Measurements from ENCODE around the gene KLHL13.
A peak's percentile ranks its signal among the peaks of the same experiment; 100 is the strongest.
"Not testable (repeated sequence)": the region's sequence is repeated elsewhere in the genome, so short reads cannot be mapped to it uniquely, and the experiment has no call there.

The KLHL13 gene

DNA sequence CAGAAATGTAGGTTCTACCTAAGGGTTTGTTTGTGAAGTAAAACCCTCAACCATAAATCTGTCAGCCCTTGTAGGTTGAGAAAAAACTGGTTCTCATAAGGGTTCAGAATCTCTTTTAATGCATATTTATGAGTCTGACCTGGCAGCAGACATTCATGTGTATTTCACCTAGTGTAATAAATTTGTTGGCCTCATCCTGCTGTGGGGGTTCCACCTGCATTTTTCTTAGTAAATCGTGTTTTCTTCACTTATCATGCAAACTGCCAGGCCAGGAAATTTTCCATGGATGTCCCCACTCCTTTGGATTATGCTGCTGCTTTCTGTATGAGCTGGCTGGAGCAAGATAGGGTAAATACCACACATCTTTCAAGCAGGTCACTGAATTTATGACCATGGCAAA lies 42.4 kb downstream of the KLHL13 start:
- DNase-seq (ENCODE audit: low spot score), result no peak

DNA sequence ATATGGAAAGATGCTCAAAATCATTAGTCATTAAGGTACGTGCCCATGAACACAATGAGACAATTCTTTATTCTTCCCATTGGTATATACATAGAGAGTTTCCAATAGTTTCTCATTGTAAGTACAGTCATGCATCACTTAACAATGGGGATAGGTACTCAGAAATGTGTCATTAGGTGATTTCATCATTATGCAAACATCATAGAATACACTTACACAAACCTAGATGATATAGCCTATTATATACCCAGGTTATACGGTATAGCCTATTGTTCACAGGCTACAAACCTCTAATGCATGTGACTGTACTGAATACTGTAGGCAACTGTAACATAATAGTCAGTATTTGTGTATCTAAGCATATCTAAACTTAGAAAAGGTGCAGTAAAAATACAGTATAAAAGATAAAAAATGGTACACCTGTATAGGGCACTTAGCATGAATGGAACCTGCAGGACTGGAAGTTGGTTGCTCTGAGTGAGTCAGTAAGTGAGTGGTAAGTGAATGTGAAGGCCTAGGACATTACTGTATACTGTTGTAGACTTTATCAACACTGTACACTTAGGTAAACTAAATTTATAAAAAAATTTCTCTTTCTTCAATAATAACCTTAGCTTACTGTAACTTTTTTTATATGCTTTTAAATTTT lies 49.6 kb downstream of the KLHL13 start:
- DNase-seq (ENCODE audit: low spot score), result no peak

DNA sequence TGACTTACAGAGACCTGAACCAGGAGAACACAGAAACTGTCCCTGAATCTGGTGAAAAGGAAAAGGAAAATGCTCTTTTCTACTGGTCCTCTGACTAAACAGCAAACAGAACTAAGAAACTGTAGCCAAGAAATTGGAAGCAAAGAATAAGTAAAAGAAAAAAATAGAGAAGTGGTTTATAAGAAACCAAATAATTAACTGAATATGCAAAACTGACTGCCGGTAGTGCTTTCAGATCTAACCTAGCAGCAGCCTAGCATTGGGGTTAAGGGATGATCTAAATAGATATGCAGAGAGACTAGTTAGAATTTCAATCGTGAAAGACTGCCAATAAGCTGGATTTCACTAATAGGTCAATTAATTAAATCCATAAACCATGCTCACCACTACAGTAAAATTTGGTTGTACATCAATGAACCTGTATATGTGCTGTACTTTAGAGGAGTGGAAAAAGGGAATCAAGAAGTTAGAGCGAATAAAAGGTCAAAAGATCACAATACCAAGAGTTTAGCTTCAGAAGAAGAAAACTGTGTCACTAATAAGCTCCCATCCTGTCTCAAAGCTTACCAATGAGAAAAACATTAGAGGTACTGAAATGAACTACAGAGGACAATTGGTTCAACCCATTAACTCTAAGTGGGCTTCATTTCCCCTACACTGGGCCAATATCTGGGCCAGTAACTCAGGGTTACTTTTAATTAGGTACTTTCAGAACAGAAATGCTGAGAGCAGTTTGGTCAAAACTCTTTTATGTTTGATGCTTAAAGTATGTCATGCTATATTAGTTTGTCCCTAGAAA lies 53.6 kb downstream of the KLHL13 start:
- no peak for DNase-seq (ENCODE audit: low spot score)

DNA sequence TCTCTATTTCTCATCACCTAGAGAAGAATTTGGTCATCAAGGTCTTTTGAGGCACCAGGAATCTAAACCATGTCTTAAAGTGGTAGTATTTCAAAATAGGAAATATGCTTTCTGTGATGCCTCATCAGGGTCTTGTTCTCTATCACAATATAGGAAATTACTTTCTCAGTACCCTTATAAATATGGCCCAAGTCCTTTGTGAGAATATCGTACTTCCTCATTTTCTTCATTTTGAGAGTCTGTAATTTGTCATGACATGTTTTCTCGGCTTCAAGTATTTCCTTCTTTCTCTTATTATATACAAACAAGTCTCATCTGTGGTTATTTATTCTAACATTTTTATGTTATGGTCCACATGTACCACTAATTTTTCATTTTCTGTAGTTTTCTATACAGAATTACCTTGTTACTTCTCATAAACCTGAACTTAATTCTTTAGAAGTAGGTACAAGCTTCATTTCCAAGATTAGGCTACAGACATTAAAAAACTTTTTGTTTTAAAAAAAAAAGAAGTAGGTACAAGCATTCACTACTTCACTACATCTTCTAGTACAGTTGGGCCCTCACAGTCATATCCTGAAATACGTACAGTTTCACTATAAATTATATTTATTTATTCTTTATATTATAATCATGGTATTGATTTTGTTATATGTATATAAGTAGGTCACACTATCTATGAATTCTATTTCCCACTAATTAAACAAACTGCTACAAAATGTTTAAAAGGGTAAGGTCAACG lies 54.4 kb downstream of the KLHL13 start:
- DNase-seq (ENCODE audit: low spot score), result no peak

DNA sequence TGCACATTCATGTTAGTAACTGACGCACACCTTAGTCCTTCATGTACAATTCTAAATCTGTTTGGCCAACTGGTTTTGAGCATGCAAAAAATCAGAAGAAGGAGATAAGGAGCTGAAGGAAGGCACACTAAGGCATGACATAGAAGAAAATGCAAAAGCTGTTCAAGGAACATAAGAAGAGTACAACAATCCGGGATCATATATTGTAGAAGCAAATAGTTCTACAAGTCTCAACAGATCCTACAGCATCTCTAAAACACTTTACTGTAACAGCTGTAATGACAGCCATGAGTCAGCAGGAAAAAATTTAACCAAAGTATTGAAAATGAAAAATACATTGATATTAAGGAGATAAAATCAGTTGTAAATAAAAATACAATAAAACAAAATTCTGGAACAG lies 57.7 kb downstream of the KLHL13 start:
- no peak for DNase-seq (ENCODE audit: low spot score)

DNA sequence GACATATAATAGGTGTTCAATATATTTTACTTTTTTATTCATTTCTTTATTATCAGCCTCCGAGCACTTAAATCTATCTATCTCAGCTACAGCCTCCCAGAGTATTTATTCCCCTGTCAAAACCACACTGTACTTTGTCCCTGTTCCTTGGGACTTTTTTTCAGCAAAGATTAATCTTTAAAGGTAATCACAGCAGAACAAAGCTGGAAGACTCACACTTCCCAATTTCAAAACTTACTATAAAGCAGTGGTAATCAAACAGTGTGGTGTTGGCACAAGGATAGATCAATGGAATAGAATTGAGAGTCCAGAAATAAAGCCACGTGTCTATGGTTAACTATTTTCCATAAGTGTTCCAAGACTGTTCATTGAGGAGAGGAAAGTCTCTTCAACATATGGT lies 59.7 kb downstream of the KLHL13 start:
- no peak for DNase-seq (ENCODE audit: low spot score)

GRCh38 chrX:118049713-118050112 lies 66.9 kb downstream of the KLHL13 start:
- DNase-seq (ENCODE audit: low spot score), result peak; percentile 23

GRCh38 chrX:118047446-118048186 lies 69.0 kb downstream of the KLHL13 start:
- DNase-seq (ENCODE audit: low spot score), result no peak

DNA sequence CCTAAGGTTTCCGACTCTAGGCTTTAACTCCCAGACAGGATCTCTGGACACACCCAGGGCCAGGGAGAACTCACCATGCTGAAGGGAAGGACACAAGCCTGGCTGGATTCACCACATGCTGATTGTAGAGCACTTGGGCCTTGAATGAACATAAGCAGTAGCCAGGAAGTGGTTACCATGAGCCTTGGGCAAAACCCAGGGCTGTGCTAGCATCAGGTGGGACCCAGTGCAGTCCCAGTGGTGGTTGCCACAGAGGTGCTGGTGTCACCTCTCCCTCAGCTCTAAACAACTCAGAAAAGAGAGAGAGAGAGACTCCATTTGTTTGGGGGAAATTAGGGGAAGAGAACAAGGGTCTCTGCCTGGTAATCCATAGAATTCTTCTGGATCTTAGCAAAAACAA lies 77.0 kb downstream of the KLHL13 start:
- no peak for DNase-seq (ENCODE audit: low spot score)

- no peak for DNase-seq (ENCODE audit: low spot score)
Observed at GRCh38 chrX:118038614-118039365, 77.8 kb downstream of the KLHL13 start.

DNA sequence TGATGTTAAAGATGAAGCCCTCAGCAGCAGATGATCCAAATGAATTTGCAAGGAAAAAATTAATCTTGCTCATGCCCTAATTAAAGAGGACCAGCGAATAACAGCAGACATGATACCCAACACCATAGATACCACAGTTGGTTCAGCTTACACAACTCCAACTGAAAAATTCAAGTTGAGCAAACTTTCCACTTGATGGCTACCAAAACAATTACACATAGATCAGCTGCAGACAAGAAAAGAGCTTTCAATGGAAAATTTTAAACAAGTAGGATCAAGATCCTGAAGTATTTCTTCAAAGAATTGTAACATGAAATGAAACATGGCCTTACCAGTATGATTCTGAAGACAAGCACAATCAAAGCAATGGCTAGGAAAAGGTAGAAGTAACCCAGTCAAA lies 90.0 kb downstream of the KLHL13 start:
- DNase-seq (ENCODE audit: low spot score), result no peak

- DNase-seq (ENCODE audit: low spot score), result no peak
Observed at GRCh38 chrX:118025226-118025625, 91.4 kb downstream of the KLHL13 start.

DNA sequence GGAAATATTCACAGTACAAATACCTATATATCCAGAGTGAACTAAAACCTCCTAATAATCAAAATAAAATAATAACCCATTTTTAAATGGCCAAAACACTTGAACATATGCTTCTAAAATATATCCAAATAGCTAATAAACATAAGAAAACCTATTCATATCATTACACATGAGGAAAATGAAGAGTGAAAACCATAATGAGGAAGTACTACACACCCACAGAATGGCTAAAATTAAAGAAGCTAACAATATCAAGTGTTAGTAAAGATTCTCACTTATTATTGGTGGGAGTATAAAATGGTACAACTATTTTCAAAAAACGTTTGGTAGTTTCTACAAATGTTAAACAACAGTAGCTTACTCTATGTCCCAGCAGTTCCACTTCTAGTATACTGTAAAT lies 92.1 kb downstream of the KLHL13 start:
- DNase-seq (ENCODE audit: low spot score), result no peak

DNA sequence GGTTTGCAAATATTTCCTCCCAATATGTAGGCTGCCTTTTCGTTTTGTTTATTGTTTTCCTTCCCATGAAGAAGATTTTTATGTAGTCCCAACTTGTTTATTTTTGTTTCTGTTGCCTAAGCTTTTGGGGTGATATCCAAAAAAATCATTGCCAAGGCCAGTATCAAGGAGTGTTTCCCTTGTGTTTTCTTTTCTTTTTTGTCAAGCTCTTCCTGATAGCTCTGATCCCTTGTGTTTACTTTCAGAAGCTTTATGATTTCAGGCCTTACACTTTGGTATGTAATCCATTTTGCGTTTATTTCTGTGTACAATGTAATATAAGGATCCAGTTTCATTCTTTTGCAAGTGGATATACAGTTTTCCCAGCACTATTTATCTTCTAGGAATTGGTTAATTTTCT lies 93.9 kb downstream of the KLHL13 start:
- no peak for DNase-seq (ENCODE audit: low spot score)

DNA sequence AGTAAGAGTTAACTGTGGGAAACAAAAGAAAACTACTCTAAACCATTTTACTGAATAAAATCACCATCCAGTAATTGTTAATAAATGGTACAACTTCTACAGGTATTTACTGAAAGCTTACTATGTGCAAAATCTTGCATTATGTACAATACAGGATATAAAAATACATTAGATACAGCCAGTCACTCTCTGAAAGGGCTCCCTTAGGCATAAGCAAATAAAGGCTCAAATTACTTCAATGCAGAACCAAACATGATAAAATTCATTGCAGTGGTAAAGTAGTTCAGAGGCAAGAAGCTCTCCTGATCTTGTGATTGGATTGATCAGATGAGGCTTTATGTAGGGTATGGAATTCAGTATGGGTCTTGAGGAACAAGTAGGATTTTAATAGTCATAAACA lies 100.2 kb downstream of the KLHL13 start:
- DNase-seq (ENCODE audit: low spot score), result no peak

- not testable (repeated sequence) for DNase-seq (ENCODE audit: low spot score)
Observed at GRCh38 chrX:118002417-118002816, 114.2 kb downstream of the KLHL13 start.

DNA sequence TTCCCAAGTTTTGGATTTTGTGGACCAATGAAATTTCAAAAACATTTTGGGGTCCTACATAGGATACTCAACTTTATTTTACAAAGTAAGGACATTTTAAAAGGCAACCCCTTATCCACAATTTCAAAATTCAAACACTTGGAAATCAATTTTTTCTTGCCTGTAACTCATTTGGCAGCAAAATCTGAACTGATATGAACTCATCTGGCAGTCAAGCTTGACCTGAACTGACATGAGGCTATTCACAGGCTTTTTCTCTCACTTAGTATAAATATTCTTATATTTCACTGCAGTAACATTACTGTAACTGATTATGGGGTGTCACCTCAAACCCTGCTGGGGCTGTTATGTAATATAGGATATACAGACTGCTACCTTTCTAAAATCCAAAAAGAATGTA lies 116.1 kb downstream of the KLHL13 start:
- DNase-seq (ENCODE audit: low spot score), result no peak

DNA sequence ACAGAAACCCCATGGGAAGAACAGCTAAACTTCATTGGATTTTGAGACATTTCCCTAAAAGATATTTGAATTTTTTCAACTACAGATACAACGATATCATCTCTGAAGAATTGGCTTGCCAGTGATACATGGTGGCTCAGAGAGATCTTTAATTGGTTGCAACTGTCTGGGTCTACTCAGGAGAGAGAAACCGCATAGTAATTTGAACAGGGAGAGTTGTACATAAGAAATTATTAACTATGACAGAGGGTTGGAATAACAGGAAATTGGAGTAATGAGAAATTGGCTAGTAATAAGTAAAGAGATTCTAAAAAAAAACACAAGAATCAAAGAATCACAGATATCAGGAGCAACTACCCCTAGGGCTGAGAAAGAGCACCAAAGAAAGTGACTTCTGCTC lies 118.4 kb downstream of the KLHL13 start:
- DNase-seq (ENCODE audit: low spot score), result no peak

GRCh38 chrX:117996918-117997480 lies 119.6 kb downstream of the KLHL13 start:
- peak; percentile 46 for DNase-seq (ENCODE audit: low spot score)

DNA sequence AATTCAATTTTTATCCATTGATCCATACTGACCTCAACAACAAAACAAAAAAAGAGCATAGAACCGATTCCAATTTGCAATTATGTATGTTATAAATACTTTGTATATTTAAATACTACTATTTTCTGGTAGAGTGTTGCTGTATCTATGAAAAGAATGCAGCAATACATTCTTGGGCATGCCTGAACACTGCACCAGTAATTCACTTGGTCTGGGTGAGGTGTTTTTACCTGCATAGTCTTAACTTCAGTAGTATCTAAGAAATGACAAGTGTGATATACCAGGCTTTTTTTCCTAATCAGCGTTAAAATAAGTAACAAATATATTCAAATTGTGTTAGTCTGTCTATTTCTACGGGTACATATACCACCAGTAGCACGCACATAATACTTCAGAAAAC lies 120.2 kb downstream of the KLHL13 start:
- DNase-seq (ENCODE audit: low spot score), result no peak

GRCh38 chrX:117995378-117995777 lies 121.2 kb downstream of the KLHL13 start:
- DNase-seq (ENCODE audit: low spot score), result no peak

Measured in RKO (cell line).